CD4-positive, alpha-beta T cell (primary cell): Measurements from ENCODE around the gene PRDM12. TPM values are rescaled to one million over a fixed set of nuclear protein-coding genes. Genes with fewer than 3 reads are reported as not detected.

Source experiments
- ATAC-seq: fragments of 200-7000 bp; cut with Tn5 transposase; one replicate; pipeline ENCODE4 v1.10.0; 2022; ENCODE audit warnings: mild to moderate bottlenecking; ENCODE audit not compliant: poor library complexity
- CTCF ChIA-PET: fragments of 350-600 bp; sonication (Branson Sonifier 250); formaldehyde crosslinking; loops from one replicate; lab custom pipeline; 2021; ENCODE audit warnings: antibody characterized with exemption, inconsistent platforms; lab: Charles Lee
- POLR2A ChIA-PET: fragments of 350-600 bp; sonication (Branson Sonifier 250); formaldehyde crosslinking; loops from one replicate; lab custom pipeline; 2021; ENCODE audit warnings: antibody characterized with exemption, inconsistent platforms; lab: Charles Lee
- DNase-seq, 14 experiments: peaks; one replicate each; pipeline ENCODE4 v3.0.0-alpha.2; 2013 to 2020; ENCODE audit warnings: mixed read lengths in 2 of 14
- H3K27ac ChIP-seq, 2 donors: one replicate each; pipeline versions ENCODE4 v1.5.1 to v1.7.0; 2013; ENCODE audit warnings: low read length in 2 of 2, low read depth in 1 of 2, mild to moderate bottlenecking in 1 of 2
- H3K27me3 ChIP-seq, 2 experiments: 1 replicate in 1 of 2; 2 replicates in 1 of 2; pipeline versions ENCODE4 v1.6.1 to v1.7.0; 2013; ENCODE audit warnings: low read length in 2 of 2, control low read depth in 1 of 2, mild to moderate bottlenecking in 1 of 2, moderate library complexity in 1 of 2; ENCODE audit not compliant: insufficient read depth in 2 of 2, control insufficient read depth in 1 of 2
- H3K36me3 ChIP-seq: one replicate; pipeline ENCODE4 v1.6.1; 2013; ENCODE audit warnings: low read length, control low read depth; ENCODE audit not compliant: insufficient read depth
- H3K4me1 ChIP-seq: one replicate; pipeline ENCODE4 v1.6.1; 2013; ENCODE audit warnings: low read length, control low read depth; ENCODE audit not compliant: insufficient read depth
- H3K4me3 ChIP-seq: one replicate; pipeline ENCODE4 v1.5.1; 2013; ENCODE audit warnings: mild to moderate bottlenecking, low read length, moderate library complexity
- H3K9me3 ChIP-seq, 2 experiments: 1 replicate in 1 of 2; 2 replicates in 1 of 2; pipeline versions ENCODE4 v1.6.1 to v1.7.0; 2013; ENCODE audit warnings: low read length in 2 of 2, mild to moderate bottlenecking in 2 of 2, control low read depth in 1 of 2, moderate library complexity in 1 of 2; ENCODE audit not compliant: control insufficient read depth in 1 of 2, insufficient read depth in 1 of 2
- H3K27ac Mint-ChIP-seq: one replicate; pipeline ENCODE4 v1.8.0; 2020; ENCODE audit warnings: mixed read lengths
- H3K27me3 Mint-ChIP-seq: one replicate; pipeline ENCODE4 v1.8.0; 2021; ENCODE audit warnings: mixed read lengths
- H3K36me3 Mint-ChIP-seq: one replicate; pipeline ENCODE4 v1.8.0; 2021; ENCODE audit warnings: low read depth, mixed read lengths
- H3K4me1 Mint-ChIP-seq: one replicate; pipeline ENCODE4 v1.8.0; 2021; ENCODE audit warnings: low read depth, mixed read lengths
- H3K4me3 Mint-ChIP-seq: one replicate; pipeline ENCODE4 v1.8.0; 2020; ENCODE audit warnings: mild to moderate bottlenecking, mixed read lengths
- H3K9me3 Mint-ChIP-seq: one replicate; pipeline ENCODE4 v1.8.0; 2020; ENCODE audit warnings: mixed read lengths
- CTCF ChIP-seq: fragments of 200-600 bp; IDR thresholded peaks from one replicate; pipeline ENCODE4 v1.8.0; 2022; ENCODE audit warnings: antibody characterized with exemption, mild to moderate bottlenecking
- intact Hi-C, 2 experiments: fragments of 100-400 bp; cut with DNase I in 1 of 2; cut with micrococcal nuclease in 1 of 2; formaldehyde crosslinking; loops; one replicate each; pipeline versions ENCODE4 v1.15.1 to v1.9.0; 2023 to 2025; cut with DNase I, micrococcal nuclease
- total RNA-seq, 174 experiments: library from RNA in 2 of 174; stranded (reverse) in 2 of 174; gene quantifications; one replicate each; pipeline ENCODE4 v1.2.3 and lab custom pipeline; 2021 to 2026

Gene PRDM12
- total RNA-seq, 2 experiments from 2014 or later: 0.14 TPM; not detected in 1

GRCh38 chr9:130713286-130713960 lies 49.0 kb downstream of the PRDM12 start:
- peak overlapping the region; percentile 86 to 95 for H3K27ac ChIP-seq
- H3K4me3 ChIP-seq: peak overlapping the region; percentile 97
- ATAC-seq (peak; percentile 1), DNase-seq (peak in 4 of 14 experiments; percentile 9 to 46 (median 16))
- peaks cover 29% of the 10 kb centered on the region for H3K4me1 ChIP-seq
- intact Hi-C loops: loop anchor here (2.0 to 5.0 kb wide), 3 partner anchors 21 to 414 kb away; partner anchors contain the start of genes EXOSC2 (in 1 of the 2), FUBP3 (in 1 of the 2) and NUP214 (in 1 of the 2)
- ChIA-PET CTCF (interaction anchor here (0.5 to 1.6 kb wide), 2 partner anchors 12 to 126 kb away, joined by 3 to 7 read pairs; no protein-coding TSS in a partner anchor), POLR2A (interaction anchor here (1.3 to 2.3 kb wide), 2 partner anchors 12 to 20 kb away, joined by 6 to 14 read pairs; partner anchors contain the start of gene EXOSC2)
- TF ChIP-seq CTCF: no peak
- no peaks in the 10 kb centered on the region for H3K9me3 ChIP-seq
- no peaks in the 10 kb centered on the region for H3K27me3 ChIP-seq
- peak overlapping the region; percentile 91 for H3K27ac Mint-ChIP-seq
- H3K36me3 ChIP-seq: no peaks in the 10 kb centered on the region
- no peaks in the 10 kb centered on the region for H3K27me3 Mint-ChIP-seq
- no peaks in the 10 kb centered on the region for H3K36me3 Mint-ChIP-seq
- peaks cover 35% of the 10 kb centered on the region for H3K4me1 Mint-ChIP-seq
- H3K4me3 Mint-ChIP-seq: peak overlapping the region; percentile 93
- no peaks in the 10 kb centered on the region for H3K9me3 Mint-ChIP-seq

GRCh38 chr9:130714586-130715110 lies 50.3 kb downstream of the PRDM12 start:
- H3K4me3 ChIP-seq: peak overlapping the region; percentile 97

More at GRCh38 chr9:130714586-130715110, 50.3 kb downstream of the PRDM12 start:
- H3K4me3 Mint-ChIP-seq: peak overlapping the region; percentile 93
- H3K27me3 Mint-ChIP-seq: no peaks in the 10 kb centered on the region
- no peak overlapping the region for H3K27ac ChIP-seq
- POLR2A ChIA-PET: interaction anchor here (0.6 kb wide), 1 partner anchor 1449 kb away, joined by 3 read pairs; no protein-coding TSS in a partner anchor
- TF ChIP-seq CTCF: no peak
- H3K36me3 Mint-ChIP-seq: no peaks in the 10 kb centered on the region
- H3K4me1 Mint-ChIP-seq: peaks cover 42% of the 10 kb centered on the region
- no peak for DNase-seq
- H3K9me3 ChIP-seq: no peaks in the 10 kb centered on the region
- H3K27me3 ChIP-seq: no peaks in the 10 kb centered on the region
- no peaks in the 10 kb centered on the region for H3K9me3 Mint-ChIP-seq
- intact Hi-C loops: loop anchor here in 1 of 2 experiments (5.0 kb wide), 2 partner anchors 137 to 413 kb away; partner anchors contain the start of genes FUBP3 and NUP214
- no peak for ATAC-seq
- no peaks in the 10 kb centered on the region for H3K36me3 ChIP-seq
- H3K27ac Mint-ChIP-seq: peak overlapping the region; percentile 91
- CTCF ChIA-PET: interaction anchor here (0.9 to 1.4 kb wide), 3 partner anchors 13 to 126 kb away, joined by 4 to 9 read pairs (median 5); no protein-coding TSS in a partner anchor
- peaks cover 29% of the 10 kb centered on the region for H3K4me1 ChIP-seq
